Iris pigment epithelial cell (primary cell): ENCODE results near the gene VN1R5.
"Not testable (repeated sequence)": the region's sequence is repeated elsewhere in the genome, so short reads cannot be mapped to it uniquely, and the experiment has no call there.

Experiments
- DNase-seq: peaks from one replicate; pipeline ENCODE4 v3.0.0-alpha.2; 2011; ENCODE audit warnings: low read depth

The VN1R5 gene

GRCh38 chr1:247255772-247256171 is at the start of gene VN1R5:
VN1R5 (plus strand) TSS chr1:247256072.
- not testable (repeated sequence) for DNase-seq

- peak; percentile 9 for DNase-seq
Measured at GRCh38 chr1:247209396-247209795, 46.5 kb upstream of the VN1R5 start.

- peak; percentile 17 for DNase-seq
Measured at GRCh38 chr1:247210062-247210375, 45.9 kb upstream of the VN1R5 start.

GRCh38 chr1:247210376-247211117 is 45.3 kb upstream of the VN1R5 start:
- DNase-seq: peak; percentile 88

- no peak for DNase-seq
Measured at GRCh38 chr1:247211339-247211738, 44.5 kb upstream of the VN1R5 start.

- DNase-seq: no peak
Measured at GRCh38 chr1:247212012-247212411, 43.9 kb upstream of the VN1R5 start.

- no peak for DNase-seq
Measured at GRCh38 chr1:247212627-247213617, 43.0 kb upstream of the VN1R5 start.

- DNase-seq: no peak
Measured at GRCh38 chr1:247216261-247216660, 39.6 kb upstream of the VN1R5 start.

GRCh38 chr1:247218121-247218651 is 37.7 kb upstream of the VN1R5 start:
- DNase-seq: no peak

- not testable (repeated sequence) for DNase-seq
Measured at GRCh38 chr1:247220280-247220679, 35.6 kb upstream of the VN1R5 start.

GRCh38 chr1:247222840-247223239 is 33.0 kb upstream of the VN1R5 start:
- no peak for DNase-seq

GRCh38 chr1:247224822-247225221 is 31.1 kb upstream of the VN1R5 start:
- DNase-seq: no peak

- peak; percentile 28 for DNase-seq
Measured at GRCh38 chr1:247228133-247228532, 27.7 kb upstream of the VN1R5 start.

GRCh38 chr1:247241691-247242090 is 14.2 kb upstream of the VN1R5 start:
- DNase-seq: peak; percentile 9

- no peak for DNase-seq
Measured at GRCh38 chr1:247243524-247244137, 12.2 kb upstream of the VN1R5 start.

- no peak for DNase-seq
Measured at GRCh38 chr1:247246325-247247115, 9.4 kb upstream of the VN1R5 start.

GRCh38 chr1:247247568-247247967 is 8.3 kb upstream of the VN1R5 start:
- no peak for DNase-seq

- peak; percentile 39 for DNase-seq
Measured at GRCh38 chr1:247266053-247266452, 10.2 kb downstream of the VN1R5 start.

GRCh38 chr1:247268390-247269045 is 12.6 kb downstream of the VN1R5 start:
- DNase-seq: no peak

GRCh38 chr1:247269133-247269532 is 13.3 kb downstream of the VN1R5 start:
- no peak for DNase-seq

GRCh38 chr1:247270003-247270402 is 14.1 kb downstream of the VN1R5 start:
- DNase-seq: no peak
